GM18951 (cell line): ENCODE data around the gene AK8.

Source experiments
- POLR2A ChIP-seq: IDR thresholded peaks from 4 replicates; pipeline ENCODE4 v1.6.1; 2011; ENCODE audit warnings: mild to moderate bottlenecking; ENCODE audit not compliant: insufficient read length, insufficient read depth; ENCODE audit errors: extremely low read depth
- in situ Hi-C: fragments of 300-500 bp; cut with MboI; formaldehyde crosslinking; loops from one replicate; pipeline ENCODE4 v1.12.0; 2022; ENCODE audit warnings: low sequenced_read_pairs, mixed read lengths, inconsistent platforms; ENCODE audit not compliant: unreplicated experiment

AK8 gene

DNA sequence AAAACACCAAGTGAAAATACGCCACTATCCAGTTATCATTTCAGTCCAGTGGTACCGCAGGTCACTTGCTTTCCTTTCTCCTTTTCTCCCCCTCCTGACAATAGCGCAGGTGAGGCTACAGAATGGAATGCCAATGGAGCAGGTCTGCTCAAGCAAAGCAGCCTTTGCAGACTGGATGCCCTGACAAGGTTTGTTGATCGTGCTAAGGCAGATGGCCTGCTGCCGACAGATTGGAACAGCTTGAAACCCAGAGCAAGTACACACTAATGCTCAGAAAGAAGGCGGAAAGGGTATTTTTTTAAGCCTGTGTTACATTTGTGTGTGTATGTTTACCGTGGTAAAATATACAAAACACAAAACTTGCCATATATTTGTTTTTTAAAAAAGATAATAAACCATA lies 20.0 kb upstream of the AK8 start:
- no peak for TF ChIP-seq POLR2A
- in situ Hi-C loops: no loop called here

DNA sequence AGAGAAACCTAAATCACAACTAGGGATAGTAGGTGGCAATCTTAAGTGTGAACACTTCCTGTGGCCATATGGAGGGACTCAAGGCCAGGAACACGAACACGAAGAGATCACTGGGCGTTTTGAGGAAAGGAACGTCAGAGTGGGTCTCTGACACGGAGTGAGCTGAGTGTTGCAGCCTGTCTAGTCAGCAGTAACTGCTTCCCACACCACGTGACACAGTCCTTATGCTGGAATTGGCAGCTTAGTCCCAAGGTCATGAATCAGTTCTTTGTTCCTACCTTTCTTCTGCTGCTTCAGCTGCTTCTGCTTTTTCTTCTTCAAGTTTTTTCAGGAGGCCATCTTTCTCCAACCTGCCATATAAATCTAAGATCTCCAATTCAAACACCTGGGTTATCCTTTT lies 18.8 kb upstream of the AK8 start:
- in situ Hi-C loops: no loop called here
- TF ChIP-seq POLR2A: no peak

DNA sequence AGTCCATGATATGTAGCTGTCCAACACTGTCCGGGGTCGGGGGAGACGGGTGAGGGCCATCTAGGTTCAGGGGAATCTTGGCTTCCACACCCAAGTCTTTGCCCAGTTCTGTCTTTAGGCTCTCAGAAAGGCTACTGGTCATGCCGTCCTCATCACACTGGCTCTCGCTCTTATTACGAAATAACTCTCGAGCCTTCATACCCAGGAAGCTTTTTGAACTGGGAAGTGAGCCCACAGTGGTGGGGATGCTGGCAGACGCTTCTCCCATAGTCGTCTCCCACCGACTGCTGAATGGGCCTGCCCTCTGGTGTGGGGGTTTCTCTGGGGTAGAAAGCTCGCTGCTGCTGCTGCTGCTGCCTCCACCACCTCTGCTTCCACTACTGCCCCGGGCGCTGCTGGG lies 18.2 kb upstream of the AK8 start:
- no peak for TF ChIP-seq POLR2A
- in situ Hi-C loops: no loop called here

DNA sequence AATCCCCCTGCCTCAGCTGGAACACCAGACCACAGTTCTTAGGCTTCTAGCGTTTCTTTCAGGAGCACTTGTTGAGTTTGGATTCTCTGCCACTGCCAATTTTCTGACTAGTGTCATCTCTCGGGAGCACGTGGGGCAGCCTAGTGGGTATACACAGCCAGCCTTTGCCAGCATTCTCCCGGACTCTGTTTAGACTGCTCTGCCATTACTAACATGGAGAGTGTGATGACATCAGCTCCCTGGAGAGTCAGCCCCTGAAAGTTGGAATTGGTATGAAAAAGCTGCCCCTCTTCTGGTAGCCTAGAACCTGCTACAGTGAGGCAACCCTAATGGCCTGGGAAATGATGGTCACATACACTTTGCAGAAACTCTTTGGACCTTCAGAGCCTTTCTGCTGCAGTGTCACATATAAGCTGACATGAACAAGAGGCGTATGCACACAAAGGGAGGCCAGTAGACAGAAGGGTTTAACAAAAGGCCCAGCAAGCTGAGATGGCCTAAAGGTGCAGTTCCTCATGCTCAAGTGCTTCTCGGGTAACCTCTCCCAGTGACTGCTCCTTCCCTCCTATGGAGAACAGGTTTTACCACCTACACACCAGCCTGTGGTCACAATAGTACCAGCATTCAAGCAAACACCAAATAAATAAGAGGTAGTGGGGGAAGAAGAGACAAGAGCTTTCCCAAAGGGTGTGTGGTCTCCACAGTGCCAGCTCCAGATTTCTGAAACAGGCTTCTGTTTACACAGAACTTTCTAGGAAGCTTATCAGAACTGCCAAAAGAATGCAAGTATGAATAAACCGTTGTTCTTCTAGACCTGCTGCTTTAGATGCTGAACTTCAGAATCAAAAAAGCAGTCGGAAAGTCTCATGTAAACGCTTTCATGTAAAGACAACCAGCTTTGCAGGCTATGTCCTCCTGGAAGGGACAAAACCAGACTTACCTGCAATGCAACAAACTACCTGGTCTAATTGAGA lies 17.1 kb upstream of the AK8 start:
- in situ Hi-C loops: no loop called here
- TF ChIP-seq POLR2A: no peak

DNA sequence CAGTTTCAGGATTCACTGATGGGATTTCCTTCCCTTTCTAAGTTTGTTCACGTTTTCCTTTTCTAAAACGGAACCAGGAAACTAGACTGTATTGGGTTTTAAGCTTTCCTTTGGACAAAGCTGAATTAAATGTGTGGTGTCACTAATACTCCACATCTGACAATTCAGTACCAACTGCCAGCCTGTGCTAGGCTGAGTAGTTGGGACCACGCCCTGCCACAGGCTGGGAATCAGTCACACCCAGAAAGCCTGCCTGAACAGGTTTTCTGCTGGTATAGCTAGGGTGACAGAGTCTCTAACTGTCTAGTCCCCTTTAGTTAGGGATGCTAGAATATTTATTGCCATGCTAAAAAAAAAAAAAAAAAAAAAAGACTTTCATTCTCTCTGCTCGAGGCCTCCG lies 16.3 kb upstream of the AK8 start:
- in situ Hi-C loops: no loop called here
- no peak for TF ChIP-seq POLR2A

DNA sequence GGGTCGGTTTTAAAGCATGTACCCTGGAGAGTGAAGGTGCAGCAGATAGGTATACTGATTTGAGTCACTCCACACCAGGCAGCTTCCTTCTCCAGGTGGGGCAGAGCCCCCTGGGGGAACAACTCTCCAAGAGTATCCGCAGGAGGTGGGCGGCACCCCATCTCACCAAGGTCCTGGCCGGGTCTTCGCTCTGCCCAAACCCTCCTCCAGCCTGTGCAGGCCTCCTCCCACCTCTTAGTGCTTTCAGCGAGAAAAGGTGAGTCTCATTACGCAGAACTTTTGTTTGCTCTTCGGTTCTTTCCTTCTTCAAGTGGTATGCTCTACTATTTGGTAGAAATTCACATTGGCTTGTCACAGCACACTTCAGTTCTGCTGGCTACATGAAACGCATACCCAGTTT lies 14.3 kb upstream of the AK8 start:
- TF ChIP-seq POLR2A: no peak
- in situ Hi-C loops: no loop called here

DNA sequence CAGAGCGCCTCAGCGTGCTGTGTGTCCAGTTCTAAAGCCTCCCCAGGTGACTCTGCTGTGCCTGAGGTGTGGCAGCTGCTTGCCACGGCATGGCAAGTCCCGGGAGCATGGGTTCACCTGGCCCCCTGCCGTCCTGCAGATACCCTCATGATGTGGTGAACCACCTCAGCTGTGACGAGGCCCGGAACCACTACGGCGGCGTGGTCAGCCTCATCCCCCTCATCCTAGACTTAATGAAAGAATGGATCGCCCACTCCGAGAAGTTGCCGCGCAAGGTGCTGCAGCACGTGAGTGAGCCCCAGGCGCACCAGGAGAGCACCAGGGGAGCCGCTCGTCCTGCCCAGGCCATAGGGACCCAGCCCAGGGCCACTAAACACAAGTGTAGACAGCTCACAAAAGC lies 10.1 kb upstream of the AK8 start:
- TF ChIP-seq POLR2A: no peak
- in situ Hi-C loops: no loop called here

DNA sequence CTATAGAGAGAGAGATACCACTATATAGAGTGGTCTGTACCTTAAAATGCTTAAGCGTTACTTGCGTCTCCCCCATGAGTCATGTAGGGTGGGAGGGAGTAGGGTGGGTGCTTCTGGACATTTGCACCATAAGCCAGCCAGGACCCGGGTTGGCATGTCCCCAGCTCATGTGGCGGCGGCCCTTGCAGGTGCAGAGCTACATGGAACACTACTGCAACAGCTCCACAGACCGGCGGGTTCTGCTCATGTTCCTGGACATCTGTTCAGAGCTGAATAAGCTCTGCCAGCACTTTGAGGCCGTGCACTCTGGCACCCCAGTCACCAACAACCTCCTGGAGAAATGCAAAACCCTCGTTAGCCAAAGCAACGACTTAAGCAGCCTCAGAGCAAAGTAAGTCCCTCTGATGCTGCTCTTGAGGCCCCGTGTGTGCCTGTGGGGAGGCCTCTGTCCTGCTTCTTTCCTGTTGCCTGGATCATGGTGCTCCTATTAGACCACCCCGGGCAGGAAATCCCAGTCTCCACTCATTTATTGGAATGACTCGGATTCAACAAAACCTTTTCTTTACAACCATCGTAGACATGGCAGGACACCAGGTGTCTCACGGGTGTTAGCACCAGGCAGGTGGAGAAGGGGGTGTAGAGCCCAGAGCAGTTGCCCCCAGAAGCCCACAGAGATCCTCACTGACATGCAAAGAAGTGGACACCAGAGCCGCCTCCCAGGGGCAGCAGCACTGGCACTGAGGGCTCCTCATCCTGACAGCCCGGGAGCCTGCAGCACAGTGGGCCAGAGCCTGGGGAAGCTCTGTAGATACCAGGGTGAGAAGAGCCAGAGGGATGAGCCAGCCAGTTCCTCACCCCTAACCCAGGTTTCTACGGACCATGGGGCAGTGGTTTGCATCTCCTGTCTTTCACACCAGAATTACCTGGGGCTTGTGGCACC lies 9.4 kb upstream of the AK8 start:
- TF ChIP-seq POLR2A: no peak
- in situ Hi-C loops: no loop called here

DNA sequence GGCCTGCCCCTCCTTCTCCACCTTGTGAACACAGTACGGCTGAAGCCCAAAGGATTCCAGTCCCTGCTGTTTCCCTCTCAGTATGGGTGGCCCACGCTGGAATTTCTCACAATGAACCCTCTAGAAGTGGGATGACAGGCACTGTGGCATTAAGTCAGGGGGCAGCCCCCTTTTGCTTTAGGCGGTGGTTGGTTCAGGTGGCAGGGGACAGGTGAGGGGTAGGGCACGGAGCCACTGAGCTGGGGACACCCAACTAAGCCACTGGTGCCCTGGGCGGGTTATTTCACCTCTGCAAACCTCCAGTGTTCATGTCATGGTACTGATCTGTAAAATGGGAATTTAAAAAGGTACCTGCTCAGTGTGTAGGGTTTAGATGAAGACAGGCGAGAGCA lies 8.2 kb upstream of the AK8 start:
- in situ Hi-C loops: no loop called here
- TF ChIP-seq POLR2A: no peak

DNA sequence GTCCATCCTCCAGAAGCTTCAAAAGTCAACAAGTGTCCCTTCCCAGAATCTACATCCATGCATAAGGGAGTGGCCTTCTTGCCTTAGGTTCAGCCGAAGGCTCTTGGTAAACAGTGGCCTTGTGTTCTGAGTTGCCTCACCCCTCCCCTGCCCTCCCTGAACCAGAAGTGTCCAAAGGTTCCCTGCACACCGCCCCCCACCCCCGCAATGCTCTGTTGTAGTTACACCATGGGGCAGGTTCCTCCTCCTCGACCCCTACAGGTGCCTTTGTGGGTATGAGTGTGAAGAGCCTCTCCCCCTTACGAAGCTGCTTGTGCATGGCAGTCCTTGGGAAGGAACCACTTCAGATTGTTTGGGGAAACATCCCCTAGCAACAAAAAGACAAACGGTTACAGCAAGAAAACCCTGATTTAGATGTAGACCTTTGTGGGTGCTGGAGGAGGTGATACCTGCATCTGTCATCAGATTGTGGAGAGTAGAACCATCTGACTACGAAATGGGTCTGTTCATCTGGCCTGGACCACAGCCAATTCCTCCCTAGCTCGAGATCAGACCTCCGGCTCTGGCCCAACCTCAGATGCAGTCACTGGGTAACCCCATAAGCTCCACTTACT lies 7.7 kb upstream of the AK8 start:
- no peak for TF ChIP-seq POLR2A
- in situ Hi-C loops: no loop called here

DNA sequence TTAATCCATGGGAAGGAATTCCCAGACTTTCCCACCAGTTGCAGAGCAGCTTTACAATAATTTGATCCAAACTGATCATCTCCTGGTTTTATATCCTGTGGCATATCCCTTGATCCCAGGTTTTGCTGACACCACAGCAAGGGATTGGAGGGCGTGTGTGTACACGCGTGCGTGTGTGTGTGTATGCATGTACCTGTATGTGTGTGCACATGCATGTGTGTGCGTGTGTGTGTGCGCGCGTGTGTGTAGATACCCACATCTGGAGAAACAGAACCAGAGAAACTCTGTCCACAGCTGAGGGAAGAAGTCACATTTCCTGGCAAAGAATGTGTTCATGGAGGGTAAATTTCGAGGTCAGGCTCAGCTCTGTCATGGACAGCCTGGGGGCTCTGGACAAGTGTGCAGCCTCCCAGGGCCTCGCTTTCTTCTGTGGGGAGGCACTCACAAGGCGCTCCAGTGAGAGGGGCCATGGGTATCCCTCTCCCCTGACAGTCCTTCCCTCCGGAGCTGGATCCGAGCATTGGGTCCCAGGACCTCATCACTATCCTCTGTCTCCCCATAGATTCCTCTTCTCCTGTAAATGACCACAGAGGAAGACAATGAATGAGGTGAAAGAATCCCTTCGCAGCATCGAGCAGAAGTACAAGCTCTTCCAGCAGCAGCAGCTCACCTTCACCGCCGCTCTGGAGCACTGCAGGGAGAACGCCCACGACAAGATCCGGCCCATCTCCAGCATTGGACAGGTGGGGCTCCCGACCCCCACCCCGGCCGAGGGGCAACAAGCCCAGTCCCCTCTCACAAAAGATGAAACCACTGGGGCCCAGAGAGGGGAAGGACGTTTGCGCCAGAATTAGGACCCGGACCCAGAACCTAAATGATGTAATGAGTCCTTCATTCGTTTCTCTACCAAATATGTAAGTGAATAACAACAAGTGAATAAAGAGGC lies 5.5 kb upstream of the AK8 start:
- no peak for TF ChIP-seq POLR2A
- in situ Hi-C loops: no loop called here

DNA sequence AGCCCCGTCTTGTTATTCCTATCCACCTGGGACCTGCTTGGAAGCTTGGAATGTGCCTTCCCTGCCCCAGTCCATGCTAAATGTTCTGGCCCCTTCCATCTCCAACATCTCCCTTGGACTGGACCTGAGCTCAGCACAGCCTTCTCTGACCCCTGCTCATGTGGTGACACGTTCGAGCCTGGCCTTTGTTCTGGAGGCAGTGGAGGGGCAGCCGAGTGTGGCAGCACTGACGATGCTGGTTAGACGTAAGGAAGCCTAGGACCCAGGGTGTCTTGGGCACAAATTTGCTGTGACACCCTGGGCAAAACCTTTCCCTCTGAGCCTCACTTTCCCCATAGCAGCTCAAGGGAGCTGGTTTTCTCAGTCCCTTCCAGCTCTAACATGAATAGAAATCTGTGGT lies 4.5 kb upstream of the AK8 start:
- no peak for TF ChIP-seq POLR2A
- in situ Hi-C loops: no loop called here
